ENCODE results near the gene MYH4. TPM values are rescaled to one million over a fixed set of nuclear protein-coding genes. Genes with fewer than 3 reads are reported as not detected.

MYH4 gene
- total RNA-seq (2012; rRNA removed) (not detected in 2 replicates), polyA plus RNA-seq (2012; rRNA removed) (not detected in 2 replicates), Bru-seq, nascent RNA (not detected), BruChase-seq, experiment 1, labeled RNA remaining after a 6-hour chase (not detected), BruChase-seq, experiment 2, labeled RNA remaining after a 2-hour chase (not detected)
- polyA plus RNA-seq (2012; cell fraction: cytosol; rRNA removed), result not detected in 2 replicates
- polyA plus RNA-seq (2012; cell fraction: nucleus; rRNA removed; ENCODE audit: low replicate concordance), result not detected in 2 replicates
- long read RNA-seq, result 0 reads

DNA sequence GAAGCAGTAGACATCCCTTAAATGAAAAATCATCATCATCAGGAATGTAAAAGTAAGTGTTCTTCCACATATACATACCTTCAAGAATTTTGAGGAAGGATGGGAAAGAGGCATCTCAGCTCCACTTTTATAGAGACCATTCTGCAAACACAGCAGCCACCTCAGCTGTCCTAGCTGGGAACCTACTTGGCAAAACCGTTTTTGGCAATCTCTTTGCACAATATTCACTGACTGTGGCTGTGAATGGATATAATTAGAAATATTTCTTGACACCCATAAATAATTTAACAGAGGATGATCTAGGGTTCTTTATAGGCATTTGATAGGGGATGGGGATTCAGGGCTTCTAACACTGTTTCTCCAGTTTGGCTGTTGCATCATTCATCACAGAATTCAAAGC is at the start of gene MYH4:
MYH4 (minus strand) TSS at position 101 of the 400 bp plus-strand sequence. CDS start 2,814 bp downstream, outside the sequence.
- no peaks in the 10 kb centered on the region for H3K36me3 ChIP-seq (ENCODE audit: control insufficient read depth, insufficient read depth, low read length)
- H3K9ac ChIP-seq (ENCODE audit: low read depth, low read length), result no peak within 1 kb of the TSS
- no CpG with 5 or more reads among the region's 1 CpG for WGBS, 2 experiments (ENCODE audit: extremely low coverage in 2 of 2, insufficient read length in 1 of 2)
- no peaks in the 10 kb centered on the region for H3K9me3 ChIP-seq (ENCODE audit: control insufficient read depth, insufficient read depth, low read length)
- ChIA-PET POLR2A (ENCODE audit: unreplicated experiment) (no interaction called here), CTCF (no interaction called here)
- no peaks in the 10 kb centered on the region for H3K27me3 ChIP-seq (ENCODE audit: control insufficient read depth, insufficient read depth, low read length)
- ATAC-seq (ENCODE audit: low read depth) (no peak), DNase-seq (no peak)
- no peak within 1 kb of the TSS for H2BK20ac ChIP-seq (ENCODE audit: low read depth, low read length)
- BruUV-seq (replicated peaks), result no TSS peak
- H3K4me2 ChIP-seq (ENCODE audit: low read depth, low read length), result no peak within 1 kb of the TSS
- no peak within 1 kb of the TSS for H2AK9ac ChIP-seq (replicated peaks; ENCODE audit: low read depth, low read length, poor library complexity)
- in situ Hi-C loops (cut with MboI; ENCODE audit: low sequenced_read_pairs) (no loop called here), dilution Hi-C loops (cut with HindIII; ENCODE audit: low sequenced_read_pairs, unreplicated experiment) (no loop called here), intact Hi-C loops (cut with micrococcal nuclease) (no loop called here)
- no peak within 1 kb of the TSS for H3K23ac ChIP-seq (ENCODE audit: low read depth, low read length)
- H2BK5ac ChIP-seq (ENCODE audit: low read depth, low read length, poor library complexity, severe bottlenecking), result no peak within 1 kb of the TSS
- H4K91ac ChIP-seq (ENCODE audit: insufficient read depth, low read depth, low read length), result no peak within 1 kb of the TSS
- H3K4ac ChIP-seq (ENCODE audit: low read depth, low read length), result no peak within 1 kb of the TSS
- H3K27ac ChIP-seq (ENCODE audit: insufficient read depth, low read length), result no peak within 1 kb of the TSS
- no peak within 1 kb of the TSS for H2AK5ac ChIP-seq (ENCODE audit: low read depth, low read length)
- no peak within 1 kb of the TSS for H3K4me3 ChIP-seq (ENCODE audit: insufficient read depth, low read depth, low read length)
- H2BK120ac ChIP-seq (ENCODE audit: low read depth, low read length), result no peak within 1 kb of the TSS
- H3K18ac ChIP-seq (ENCODE audit: low read depth, low read length), result no peak within 1 kb of the TSS
- H3K4me1 ChIP-seq (ENCODE audit: control insufficient read depth, insufficient read depth, low read length), result no peaks in the 10 kb centered on the region
- no peak within 1 kb of the TSS for H3K56ac ChIP-seq (ENCODE audit: extremely low read depth, insufficient read depth, low read length)
- H3K79me1 ChIP-seq (ENCODE audit: low read depth in 1 of 2, low read length in 2 of 2), result no peaks in the 10 kb centered on the region
- H2AFZ ChIP-seq (replicated peaks; ENCODE audit: low read length, poor library complexity), result no peak within 1 kb of the TSS
- no peak within 1 kb of the TSS for H4K5ac ChIP-seq (ENCODE audit: low read depth, low read length)
- H2BK15ac ChIP-seq (ENCODE audit: low read depth, low read length), result no peak within 1 kb of the TSS
- no peaks in the 10 kb centered on the region for H3K9me1 ChIP-seq (ENCODE audit: insufficient read depth, low read length)
- H4K20me1 ChIP-seq (ENCODE audit: insufficient read depth, low read length), result no peaks in the 10 kb centered on the region
- H4K8ac ChIP-seq (ENCODE audit: low read depth in 2 of 2, low read length in 2 of 2), result no peak within 1 kb of the TSS
- TF ChIP-seq RCOR1 (IDR thresholded peaks at IDR 0.05; ENCODE audit: insufficient replicate concordance, low read length) (no peak), FOS (IDR thresholded peaks at IDR 0.05; ENCODE audit: low read depth, low read length) (no peak), SMC3 (IDR thresholded peaks at IDR 0.05; ENCODE audit: low read depth, low read length) (no peak), MAFK (IDR thresholded peaks at IDR 0.05; ENCODE audit: low read depth, low read length) (no peak)
- H3K14ac ChIP-seq (replicated peaks; ENCODE audit: low read depth, low read length), result no peak within 1 kb of the TSS
